Right ventricle myocardium superior (tissue), 1 donor: ENCODE results near the gene WDFY4. TPM values are rescaled to one million over a fixed set of nuclear protein-coding genes. Genes with fewer than 3 reads are reported as not detected.

Experiments used
- ATAC-seq: fragments of 200-7000 bp; cut with Tn5 transposase; one replicate; pipeline ENCODE4 v1.9.1; 2020; ENCODE audit warnings: mild to moderate bottlenecking; ENCODE audit not compliant: poor library complexity
- DNase-seq: peaks from one replicate; pipeline ENCODE4 v3.0.0-alpha.2; 2020
- intact Hi-C: fragments of 100-400 bp; cut with DNase I; formaldehyde crosslinking; loops from one replicate; pipeline ENCODE4 v1.11.2; 2022
- total RNA-seq: library from RNA; stranded (reverse); fragmentation: NEBNext Ultra II Directional; extraction: Animal tissue kit (Norgen Biotek cat#: 25700); gene quantifications from one replicate; pipeline ENCODE4 v1.2.1, GENCODE V29; 2021
- donor health status: DM: no; HTN: yes; CAD: no; lungs with severe emphysema.

Gene WDFY4
- total RNA-seq, 1 donor from 2014 or later: 1.1 TPM

- DNase-seq (no peak), ATAC-seq (no peak)
- intact Hi-C loops: no loop called here
Measured at GRCh38 chr10:48760983-48761382, 76.3 kb downstream of the WDFY4 start.

GRCh38 chr10:48762064-48763042 lies 77.7 kb downstream of the WDFY4 start:
- DNase-seq (no peak), ATAC-seq (peak; percentile 48)
- intact Hi-C loops: no loop called here

GRCh38 chr10:48763403-48763965 lies 78.8 kb downstream of the WDFY4 start:
- DNase-seq: no peak
- intact Hi-C loops: no loop called here
- ATAC-seq: no peak

- intact Hi-C loops: no loop called here
- no peak for DNase-seq
- no peak for ATAC-seq
Measured at GRCh38 chr10:48764486-48764885, 79.8 kb downstream of the WDFY4 start.

GRCh38 chr10:48765039-48765438 lies 80.4 kb downstream of the WDFY4 start:
- ATAC-seq: no peak
- intact Hi-C loops: no loop called here
- no peak for DNase-seq

- ATAC-seq (no peak), DNase-seq (no peak)
- intact Hi-C loops: no loop called here
Measured at GRCh38 chr10:48765527-48765926, 80.9 kb downstream of the WDFY4 start.

GRCh38 chr10:48767373-48768143 lies 82.9 kb downstream of the WDFY4 start:
- intact Hi-C loops: no loop called here
- ATAC-seq (no peak), DNase-seq (no peak)

GRCh38 chr10:48768144-48768766 lies 83.6 kb downstream of the WDFY4 start:
- intact Hi-C loops: no loop called here
- DNase-seq: no peak
- ATAC-seq: no peak

- DNase-seq (no peak), ATAC-seq (no peak)
- intact Hi-C loops: no loop called here
Measured at GRCh38 chr10:48768926-48769325, 84.3 kb downstream of the WDFY4 start.

GRCh38 chr10:48769706-48770435 lies 85.2 kb downstream of the WDFY4 start:
- intact Hi-C loops: no loop called here
- ATAC-seq (no peak), DNase-seq (no peak)

- intact Hi-C loops: no loop called here
- no peak for DNase-seq
- ATAC-seq: no peak
Measured at GRCh38 chr10:48770561-48771089, 86.0 kb downstream of the WDFY4 start.

GRCh38 chr10:48771234-48771633 lies 86.6 kb downstream of the WDFY4 start:
- intact Hi-C loops: no loop called here
- DNase-seq (no peak), ATAC-seq (no peak)

GRCh38 chr10:48772059-48772458 lies 87.4 kb downstream of the WDFY4 start:
- DNase-seq (no peak), ATAC-seq (no peak)
- intact Hi-C loops: no loop called here

- intact Hi-C loops: no loop called here
- DNase-seq: no peak
- no peak for ATAC-seq
Measured at GRCh38 chr10:48773580-48773979, 88.9 kb downstream of the WDFY4 start.

- ATAC-seq: no peak
- intact Hi-C loops: no loop called here
- no peak for DNase-seq
Measured at GRCh38 chr10:48774416-48775205, 89.9 kb downstream of the WDFY4 start.

GRCh38 chr10:48775206-48775517 lies 90.5 kb downstream of the WDFY4 start:
- no peak for DNase-seq
- no peak for ATAC-seq
- intact Hi-C loops: no loop called here

GRCh38 chr10:48776005-48776522 lies 91.4 kb downstream of the WDFY4 start:
- ATAC-seq: no peak
- DNase-seq: no peak
- intact Hi-C loops: no loop called here
